Muscle layer of colon (tissue), 2 donors: Measurements from ENCODE around the gene FGB.

Source experiments
- H3K27ac ChIP-seq: one replicate; pipeline ENCODE4 v1.7.0; 2013; ENCODE audit warnings: low read depth, mild to moderate bottlenecking, low read length, moderate library complexity
- H3K27me3 ChIP-seq, 2 donors: one replicate each; pipeline ENCODE4 v1.7.0; 2013; ENCODE audit warnings: low read length in 2 of 2, mild to moderate bottlenecking in 2 of 2; ENCODE audit not compliant: insufficient read depth in 2 of 2, control insufficient read depth in 1 of 2
- H3K36me3 ChIP-seq: one replicate; pipeline ENCODE4 v1.7.0; 2013; ENCODE audit warnings: mild to moderate bottlenecking, low read length; ENCODE audit not compliant: insufficient read depth
- H3K4me1 ChIP-seq: one replicate; pipeline ENCODE4 v1.7.0; 2013; ENCODE audit warnings: mild to moderate bottlenecking, low read length; ENCODE audit not compliant: insufficient read depth
- H3K4me3 ChIP-seq, 2 donors: one replicate each; pipeline ENCODE4 v1.7.0; 2013; ENCODE audit warnings: low read length in 2 of 2, low read depth in 1 of 2, mild to moderate bottlenecking in 1 of 2, moderate library complexity in 1 of 2
- H3K9ac ChIP-seq: one replicate; pipeline ENCODE4 v1.7.0; 2013; ENCODE audit warnings: low read length
- H3K9me3 ChIP-seq: one replicate; pipeline ENCODE4 v1.7.0; 2013; ENCODE audit warnings: mild to moderate bottlenecking, low read length
- donor health status: abdominal sarcoma.
- donor health status: Adenocarcinoma of cecum.

FGB gene

GRCh38 chr4:154602404-154603020 lies 39.7 kb downstream of the FGB start:
- no peak overlapping the region for H3K9ac ChIP-seq
- no peaks in the 10 kb centered on the region for H3K9me3 ChIP-seq
- H3K4me3 ChIP-seq, result no peak overlapping the region
- H3K36me3 ChIP-seq, result no peaks in the 10 kb centered on the region
- H3K27ac ChIP-seq, result no peak overlapping the region
- no peaks in the 10 kb centered on the region for H3K4me1 ChIP-seq
- no peaks in the 10 kb centered on the region for H3K27me3 ChIP-seq

- no peaks in the 10 kb centered on the region for H3K9me3 ChIP-seq
- no peak overlapping the region for H3K27ac ChIP-seq
- H3K27me3 ChIP-seq, result no peaks in the 10 kb centered on the region
- H3K4me1 ChIP-seq, result no peaks in the 10 kb centered on the region
- no peak overlapping the region for H3K4me3 ChIP-seq
- no peak overlapping the region for H3K9ac ChIP-seq
- H3K36me3 ChIP-seq, result no peaks in the 10 kb centered on the region
These were observed 40.5 kb downstream of the FGB start for GRCh38 chr4:154603033-154603943.

GRCh38 chr4:154604696-154605200 lies 41.9 kb downstream of the FGB start:
- no peak overlapping the region for H3K27ac ChIP-seq
- no peaks in the 10 kb centered on the region for H3K9me3 ChIP-seq
- H3K27me3 ChIP-seq, result no peaks in the 10 kb centered on the region
- H3K36me3 ChIP-seq, result no peaks in the 10 kb centered on the region
- H3K4me3 ChIP-seq, result no peak overlapping the region
- H3K9ac ChIP-seq, result no peak overlapping the region
- no peaks in the 10 kb centered on the region for H3K4me1 ChIP-seq

- Histone ChIP-seq H3K9me3 (no peaks in the 10 kb centered on the region), H3K4me3 (no peak overlapping the region), H3K4me1 (no peaks in the 10 kb centered on the region), H3K9ac (no peak overlapping the region), H3K36me3 (no peaks in the 10 kb centered on the region), H3K27me3 (no peaks in the 10 kb centered on the region), H3K27ac (no peak overlapping the region)
These were observed 44.2 kb downstream of the FGB start for GRCh38 chr4:154606728-154607723.

GRCh38 chr4:154608361-154609252 lies 45.8 kb downstream of the FGB start:
- Histone ChIP-seq H3K9ac (no peak overlapping the region), H3K27me3 (no peaks in the 10 kb centered on the region), H3K4me3 (no peak overlapping the region), H3K36me3 (no peaks in the 10 kb centered on the region), H3K4me1 (no peaks in the 10 kb centered on the region), H3K9me3 (no peaks in the 10 kb centered on the region), H3K27ac (no peak overlapping the region)

- Histone ChIP-seq H3K9me3 (no peaks in the 10 kb centered on the region), H3K36me3 (no peaks in the 10 kb centered on the region), H3K27me3 (no peaks in the 10 kb centered on the region), H3K4me1 (no peaks in the 10 kb centered on the region), H3K27ac (no peak overlapping the region), H3K9ac (no peak overlapping the region), H3K4me3 (no peak overlapping the region)
These were observed 46.7 kb downstream of the FGB start for GRCh38 chr4:154609532-154609931.

- H3K4me3 ChIP-seq, result no peak overlapping the region
- no peak overlapping the region for H3K9ac ChIP-seq
- H3K9me3 ChIP-seq, result no peaks in the 10 kb centered on the region
- no peaks in the 10 kb centered on the region for H3K36me3 ChIP-seq
- H3K27me3 ChIP-seq, result no peaks in the 10 kb centered on the region
- H3K27ac ChIP-seq, result no peak overlapping the region
- no peaks in the 10 kb centered on the region for H3K4me1 ChIP-seq
These were observed 47.8 kb downstream of the FGB start for GRCh38 chr4:154610582-154610981.

GRCh38 chr4:154611833-154612232 lies 49.0 kb downstream of the FGB start:
- no peak overlapping the region for H3K27ac ChIP-seq
- H3K4me1 ChIP-seq, result no peaks in the 10 kb centered on the region
- no peaks in the 10 kb centered on the region for H3K9me3 ChIP-seq
- H3K4me3 ChIP-seq, result no peak overlapping the region
- no peaks in the 10 kb centered on the region for H3K27me3 ChIP-seq
- no peak overlapping the region for H3K9ac ChIP-seq
- no peaks in the 10 kb centered on the region for H3K36me3 ChIP-seq

- Histone ChIP-seq H3K36me3 (no peaks in the 10 kb centered on the region), H3K9me3 (no peaks in the 10 kb centered on the region), H3K4me1 (no peaks in the 10 kb centered on the region), H3K27ac (no peak within 1 kb of the TSS), H3K4me3 (no peak within 1 kb of the TSS), H3K9ac (no peak within 1 kb of the TSS), H3K27me3 (no peaks in the 10 kb centered on the region)
These were observed 49.9 kb downstream of the FGB start, which contains the start of gene FGG for GRCh38 chr4:154612472-154613414. TSS of gene FGG (minus strand) at chr4:154612656. CDS start at chr4:154612609, 47 bp downstream.
